Mesendoderm (in vitro differentiated cells): ENCODE measurements around the gene OXSR1.

Source experiments
- DNase-seq: peaks from one replicate; pipeline ENCODE4 v3.0.0; 2013
- H2AK5ac ChIP-seq: 2 replicates; pipeline ENCODE4 v1.6.1; 2013; ENCODE audit warnings: low read length, inconsistent platforms
- H2BK120ac ChIP-seq: 2 replicates; pipeline ENCODE4 v1.6.1; 2013; ENCODE audit warnings: low read depth, mild to moderate bottlenecking, low read length, moderate library complexity, mixed read lengths
- H2BK15ac ChIP-seq: replicated peaks from 2 replicates; pipeline ENCODE4 v1.6.1; 2013; ENCODE audit warnings: low read depth, mild to moderate bottlenecking, moderate library complexity
- H2BK5ac ChIP-seq: 2 replicates; pipeline ENCODE4 v1.6.1; 2013; ENCODE audit warnings: low read length, inconsistent platforms
- H3K18ac ChIP-seq: 2 replicates; pipeline ENCODE4 v1.6.1; 2013; ENCODE audit warnings: mild to moderate bottlenecking, low read length, mixed read lengths
- H3K23ac ChIP-seq: one replicate; pipeline ENCODE4 v1.6.1; 2013; ENCODE audit warnings: low read length
- H3K27ac ChIP-seq: 2 replicates; pipeline ENCODE4 v1.5.1; 2013; ENCODE audit warnings: low read depth, mild to moderate bottlenecking, inconsistent platforms, low read length, moderate library complexity
- H3K27me3 ChIP-seq: 2 replicates; pipeline ENCODE4 v1.6.1; 2013; ENCODE audit warnings: low read length, control low read depth, mild to moderate bottlenecking, inconsistent platforms; ENCODE audit not compliant: insufficient read depth, poor library complexity
- H3K36me3 ChIP-seq: 2 replicates; pipeline ENCODE4 v1.6.1; 2013; ENCODE audit warnings: low read length, inconsistent platforms; ENCODE audit not compliant: control insufficient read depth, insufficient read depth
- H3K4ac ChIP-seq: one replicate; pipeline ENCODE4 v1.6.1; 2013; ENCODE audit warnings: low read depth, mild to moderate bottlenecking, low read length, moderate library complexity
- H3K4me1 ChIP-seq: 2 replicates; pipeline ENCODE4 v1.6.1; 2013; ENCODE audit warnings: low read depth, low read length, inconsistent platforms; ENCODE audit not compliant: control insufficient read depth
- H3K4me2 ChIP-seq: 2 replicates; pipeline ENCODE4 v1.6.1; 2013; ENCODE audit warnings: low read length
- H3K4me3 ChIP-seq: 2 replicates; pipeline ENCODE4 v1.5.1; 2013; ENCODE audit warnings: mild to moderate bottlenecking, low read length
- H3K56ac ChIP-seq: one replicate; pipeline ENCODE4 v1.6.1; 2013; ENCODE audit warnings: low read length
- H3K79me1 ChIP-seq: 2 replicates; pipeline ENCODE4 v1.6.1; 2013; ENCODE audit warnings: low read length, inconsistent platforms
- H3K79me2 ChIP-seq: 2 replicates; pipeline ENCODE4 v1.6.1; 2013; ENCODE audit warnings: mild to moderate bottlenecking, low read length; ENCODE audit not compliant: control insufficient read depth, insufficient read depth
- H3K9ac ChIP-seq: 2 replicates; pipeline ENCODE4 v1.6.1; 2013; ENCODE audit warnings: low read length, inconsistent platforms
- H4K5ac ChIP-seq: one replicate; pipeline ENCODE4 v1.6.1; 2013; ENCODE audit warnings: low read length
- H4K8ac ChIP-seq: one replicate; pipeline ENCODE4 v1.6.1; 2013; ENCODE audit warnings: low read depth, mild to moderate bottlenecking, control low read depth, low read length, moderate library complexity
- WGBS: extraction: QIAGEN DNeasy Blood & Tissue Kit; methylation state at CpG from one replicate; pipeline ENCODE4 v1.1.7; 2013; ENCODE audit warnings: low lambda C conversion rate, missing lambda C conversion rate; ENCODE audit not compliant: insufficient coverage; ENCODE audit errors: extremely low coverage; 5-methylcytosine and 5-hydroxymethylcytosine counted together

The OXSR1 gene

GRCh38 chr3:38250198-38250597 is 84.9 kb downstream of the OXSR1 start:
- no peak overlapping the region for H3K18ac ChIP-seq
- H3K79me1 ChIP-seq: no peaks in the 10 kb centered on the region
- H3K23ac ChIP-seq: no peak overlapping the region
- H3K79me2 ChIP-seq: no peaks in the 10 kb centered on the region
- H2BK15ac ChIP-seq: no peak overlapping the region
- H3K36me3 ChIP-seq: peaks cover 3% of the 10 kb centered on the region
- H3K4me3 ChIP-seq: no peak overlapping the region
- H2BK120ac ChIP-seq: no peak overlapping the region
- H3K4ac ChIP-seq: no peak overlapping the region
- no peak overlapping the region for H2BK5ac ChIP-seq
- no peak overlapping the region for H4K8ac ChIP-seq
- H3K56ac ChIP-seq: no peak overlapping the region
- WGBS: no CpG with 5 or more reads among the region's 2 CpGs
- no peak for DNase-seq
- no peaks in the 10 kb centered on the region for H3K27me3 ChIP-seq
- no peak overlapping the region for H4K5ac ChIP-seq
- no peaks in the 10 kb centered on the region for H3K4me1 ChIP-seq
- H3K27ac ChIP-seq: no peak overlapping the region
- no peak overlapping the region for H3K9ac ChIP-seq
- no peak overlapping the region for H2AK5ac ChIP-seq
- no peak overlapping the region for H3K4me2 ChIP-seq

- H2BK120ac ChIP-seq: no peak overlapping the region
- WGBS: no CpG with 5 or more reads among the region's 4 CpGs
- no peak overlapping the region for H4K8ac ChIP-seq
- no peak overlapping the region for H3K4me3 ChIP-seq
- H3K4ac ChIP-seq: no peak overlapping the region
- H2BK5ac ChIP-seq: no peak overlapping the region
- no peak overlapping the region for H2AK5ac ChIP-seq
- no peak overlapping the region for H3K9ac ChIP-seq
- H3K18ac ChIP-seq: no peak overlapping the region
- no peak overlapping the region for H3K23ac ChIP-seq
- H3K79me2 ChIP-seq: no peaks in the 10 kb centered on the region
- no peaks in the 10 kb centered on the region for H3K27me3 ChIP-seq
- H3K4me1 ChIP-seq: no peaks in the 10 kb centered on the region
- H3K4me2 ChIP-seq: no peak overlapping the region
- no peak overlapping the region for H3K27ac ChIP-seq
- no peaks in the 10 kb centered on the region for H3K79me1 ChIP-seq
- no peak overlapping the region for H3K56ac ChIP-seq
- H3K36me3 ChIP-seq: peaks cover 2% of the 10 kb centered on the region
- H2BK15ac ChIP-seq: no peak overlapping the region
- no peak overlapping the region for H4K5ac ChIP-seq
- no peak for DNase-seq
These were observed 85.9 kb downstream of the OXSR1 start for GRCh38 chr3:38251197-38251596.

GRCh38 chr3:38253704-38254103 is 88.4 kb downstream of the OXSR1 start:
- no peak overlapping the region for H4K8ac ChIP-seq
- no peak overlapping the region for H3K4ac ChIP-seq
- peaks cover 2% of the 10 kb centered on the region for H3K36me3 ChIP-seq

GRCh38 chr3:38254872-38255271 is 89.5 kb downstream of the OXSR1 start:
- no peak overlapping the region for H3K56ac ChIP-seq
- no peak overlapping the region for H3K4ac ChIP-seq
- H3K4me1 ChIP-seq: no peaks in the 10 kb centered on the region
- no peak overlapping the region for H4K8ac ChIP-seq
- H2BK5ac ChIP-seq: no peak overlapping the region
- no CpG with 5 or more reads among the region's 2 CpGs for WGBS
- no peak overlapping the region for H2BK15ac ChIP-seq
- no peak overlapping the region for H3K23ac ChIP-seq
- H3K27ac ChIP-seq: no peak overlapping the region
- no peak overlapping the region for H2BK120ac ChIP-seq
- H3K4me2 ChIP-seq: no peak overlapping the region
- no peak overlapping the region for H2AK5ac ChIP-seq
- H3K18ac ChIP-seq: no peak overlapping the region
- no peaks in the 10 kb centered on the region for H3K79me2 ChIP-seq
- peaks cover 2% of the 10 kb centered on the region for H3K36me3 ChIP-seq
- H3K27me3 ChIP-seq: no peaks in the 10 kb centered on the region
- H3K9ac ChIP-seq: no peak overlapping the region
- no peak for DNase-seq
- no peak overlapping the region for H3K4me3 ChIP-seq
- H3K79me1 ChIP-seq: no peaks in the 10 kb centered on the region
- no peak overlapping the region for H4K5ac ChIP-seq

More at GRCh38 chr3:38253704-38254103, 88.4 kb downstream of the OXSR1 start:
- no CpG with 5 or more reads among the region's 4 CpGs for WGBS
- no peak overlapping the region for H2BK5ac ChIP-seq
- H3K4me2 ChIP-seq: no peak overlapping the region
- no peak overlapping the region for H2BK120ac ChIP-seq
- no peak for DNase-seq
- H4K5ac ChIP-seq: no peak overlapping the region
- H3K4me3 ChIP-seq: no peak overlapping the region
- no peak overlapping the region for H3K18ac ChIP-seq
- H3K4me1 ChIP-seq: no peaks in the 10 kb centered on the region
- no peak overlapping the region for H3K9ac ChIP-seq
- no peak overlapping the region for H2AK5ac ChIP-seq
- no peak overlapping the region for H3K27ac ChIP-seq
- H3K27me3 ChIP-seq: no peaks in the 10 kb centered on the region
- H2BK15ac ChIP-seq: no peak overlapping the region
- no peak overlapping the region for H3K23ac ChIP-seq
- H3K56ac ChIP-seq: no peak overlapping the region
- H3K79me1 ChIP-seq: no peaks in the 10 kb centered on the region
- H3K79me2 ChIP-seq: no peaks in the 10 kb centered on the region

GRCh38 chr3:38255627-38256026 is 90.3 kb downstream of the OXSR1 start:
- H4K5ac ChIP-seq: no peak overlapping the region
- H3K23ac ChIP-seq: no peak overlapping the region
- no peaks in the 10 kb centered on the region for H3K27me3 ChIP-seq
- no peaks in the 10 kb centered on the region for H3K4me1 ChIP-seq
- H3K27ac ChIP-seq: no peak overlapping the region
- no peaks in the 10 kb centered on the region for H3K79me1 ChIP-seq
- H3K4me3 ChIP-seq: no peak overlapping the region
- no peak overlapping the region for H3K4ac ChIP-seq
- no peak for DNase-seq
- WGBS: no CpG with 5 or more reads among the region's 1 CpG
- H3K4me2 ChIP-seq: no peak overlapping the region
- H2BK15ac ChIP-seq: no peak overlapping the region
- H3K79me2 ChIP-seq: no peaks in the 10 kb centered on the region
- peaks cover 2% of the 10 kb centered on the region for H3K36me3 ChIP-seq
- H2BK120ac ChIP-seq: no peak overlapping the region
- H3K56ac ChIP-seq: no peak overlapping the region
- no peak overlapping the region for H2AK5ac ChIP-seq
- no peak overlapping the region for H2BK5ac ChIP-seq
- no peak overlapping the region for H4K8ac ChIP-seq
- no peak overlapping the region for H3K9ac ChIP-seq
- H3K18ac ChIP-seq: no peak overlapping the region

- no peaks in the 10 kb centered on the region for H3K79me2 ChIP-seq
- H3K18ac ChIP-seq: no peak overlapping the region
- H3K27me3 ChIP-seq: no peaks in the 10 kb centered on the region
- H3K4me1 ChIP-seq: no peaks in the 10 kb centered on the region
- no peak overlapping the region for H3K27ac ChIP-seq
- no peak overlapping the region for H3K23ac ChIP-seq
- no peak overlapping the region for H2AK5ac ChIP-seq
- no peak overlapping the region for H3K56ac ChIP-seq
- no CpG with 5 or more reads among the region's 1 CpG for WGBS
- no peak overlapping the region for H4K8ac ChIP-seq
- no peak overlapping the region for H3K9ac ChIP-seq
- H3K36me3 ChIP-seq: peaks cover 2% of the 10 kb centered on the region
- no peak overlapping the region for H2BK15ac ChIP-seq
- no peak overlapping the region for H3K4me3 ChIP-seq
- no peak overlapping the region for H3K4ac ChIP-seq
- H3K79me1 ChIP-seq: no peaks in the 10 kb centered on the region
- DNase-seq: no peak
- H3K4me2 ChIP-seq: no peak overlapping the region
- H2BK120ac ChIP-seq: no peak overlapping the region
- no peak overlapping the region for H4K5ac ChIP-seq
- no peak overlapping the region for H2BK5ac ChIP-seq
These were observed 92.2 kb downstream of the OXSR1 start for GRCh38 chr3:38257583-38257982.
